GM23338 (cell line): Measurements from ENCODE around the gene LMF1. TPM values are rescaled to one million over a fixed set of nuclear protein-coding genes. Genes with fewer than 3 reads are reported as not detected.

Experiments
- ATAC-seq: fragments of 200-7000 bp; cut with Tn5 transposase; 3 replicates; pipeline ENCODE4 v1.9.1; 2020
- DNase-seq: peaks from one replicate; pipeline ENCODE4 v3.0.0-alpha.2; 2015; ENCODE audit warnings: low spot score
- H2AFZ ChIP-seq: fragments of 200-600 bp; sonication (generic); 2 replicates; pipeline ENCODE4 v1.8.0; 2016; ENCODE audit warnings: antibody characterized with exemption, mild to moderate bottlenecking, moderate library complexity
- H3F3A ChIP-seq: fragments of 200-600 bp; sonication (generic); replicated peaks from 2 replicates; pipeline ENCODE4 v1.8.0; 2017; ENCODE audit warnings: antibody characterized with exemption, mixed run types, low read depth
- H3K27ac ChIP-seq: fragments of 200-600 bp; sonication (generic); 2 replicates; pipeline ENCODE4 v1.6.1; 2016; ENCODE audit warnings: low read depth
- H3K27me3 ChIP-seq: fragments of 200-600 bp; sonication (generic); 2 replicates; pipeline ENCODE4 v1.8.0; 2016; ENCODE audit warnings: mild to moderate bottlenecking, mixed run types, moderate library complexity; ENCODE audit not compliant: insufficient read depth
- H3K36me3 ChIP-seq: fragments of 200-600 bp; sonication (generic); 2 replicates; pipeline ENCODE4 v1.8.0; 2016; ENCODE audit warnings: mild to moderate bottlenecking; ENCODE audit not compliant: insufficient read depth
- H3K4me1 ChIP-seq: fragments of 200-600 bp; sonication (generic); 2 replicates; pipeline ENCODE4 v1.8.0; 2016; ENCODE audit warnings: mild to moderate bottlenecking, moderate library complexity; ENCODE audit not compliant: insufficient read depth
- H3K4me2 ChIP-seq: fragments of 200-600 bp; sonication (generic); 2 replicates; pipeline ENCODE4 v1.7.1; 2017; ENCODE audit warnings: mixed run types
- H3K4me3 ChIP-seq: fragments of 200-600 bp; sonication (generic); 2 replicates; pipeline ENCODE4 v1.6.1; 2016; ENCODE audit warnings: mixed run types
- H3K79me2 ChIP-seq: fragments of 200-600 bp; sonication (generic); replicated peaks from 2 replicates; pipeline ENCODE4 v1.8.0; 2017; ENCODE audit warnings: mild to moderate bottlenecking; ENCODE audit not compliant: insufficient read depth
- H3K9me2 ChIP-seq: fragments of 200-600 bp; sonication (generic); 2 replicates; pipeline ENCODE4 v1.8.0; 2017; ENCODE audit not compliant: insufficient read depth
- H4K20me1 ChIP-seq: fragments of 200-600 bp; sonication (generic); replicated peaks from 2 replicates; pipeline ENCODE4 v1.8.0; 2017; ENCODE audit warnings: mild to moderate bottlenecking; ENCODE audit not compliant: insufficient read depth
- H3K27ac Mint-ChIP-seq: 2 replicates; pipeline ENCODE4 v1.8.0; 2020; ENCODE audit warnings: inconsistent platforms, mild to moderate bottlenecking, moderate library complexity, mixed read lengths
- H3K27me3 Mint-ChIP-seq: 3 replicates; pipeline ENCODE4 v1.8.0; 2022; ENCODE audit warnings: low read depth, mild to moderate bottlenecking, moderate library complexity, mixed read lengths, inconsistent platforms; ENCODE audit not compliant: insufficient read depth, poor library complexity
- H3K36me3 Mint-ChIP-seq: 3 replicates; pipeline ENCODE4 v1.8.0; 2021; ENCODE audit warnings: low read depth, mild to moderate bottlenecking, inconsistent platforms, moderate library complexity, mixed read lengths
- H3K4me1 Mint-ChIP-seq: 3 replicates; pipeline ENCODE4 v1.8.0; 2020; ENCODE audit warnings: mild to moderate bottlenecking, inconsistent platforms, mixed read lengths
- H3K4me3 Mint-ChIP-seq: 3 replicates; pipeline ENCODE4 v1.8.0; 2021; ENCODE audit warnings: moderate library complexity, mild to moderate bottlenecking, inconsistent platforms, mixed read lengths
- H3K9me3 Mint-ChIP-seq: 3 replicates; pipeline ENCODE4 v1.8.0; 2020; ENCODE audit warnings: moderate library complexity, mild to moderate bottlenecking, inconsistent platforms, mixed read lengths
- CREB1 ChIP-seq: fragments of 250-450 bp; sonication (Bioruptor Pico); IDR thresholded peaks from 2 replicates; pipeline ENCODE4 v1.5.0; 2020; ENCODE audit warnings: low read depth, mild to moderate bottlenecking, moderate library complexity
- EZH2phosphoT487 ChIP-seq: fragments of 200-600 bp; sonication (generic); IDR thresholded peaks from one replicate; pipeline ENCODE4 v1.8.1; 2018; ENCODE audit warnings: antibody characterized with exemption; ENCODE audit not compliant: unreplicated experiment
- JUNB ChIP-seq: IDR thresholded peaks from one replicate; pipeline ENCODE4 v1.6.1; 2016; ENCODE audit warnings: antibody characterized with exemption; ENCODE audit not compliant: unreplicated experiment
- NANOG ChIP-seq: IDR thresholded peaks from 2 replicates; pipeline ENCODE4 v1.6.1; 2016; ENCODE audit warnings: antibody characterized with exemption, borderline replicate concordance
- ZNF114 ChIP-seq: fragments of 250-450 bp; sonication (Bioruptor Pico); IDR thresholded peaks from 2 replicates; pipeline ENCODE4 v1.5.0; 2020; ENCODE audit warnings: mild to moderate bottlenecking, moderate library complexity
- ZNF331 ChIP-seq: fragments of 250-450 bp; sonication (Bioruptor Pico); IDR thresholded peaks from 2 replicates; pipeline ENCODE4 v1.5.0; 2020; ENCODE audit warnings: low read depth, mild to moderate bottlenecking, moderate library complexity
- polyA plus RNA-seq: library from polyadenylated mRNA; unstranded; fragments of >200 nt; fragmentation: Nextera tagmentation; extraction: Ambion mirVana; gene quantifications from 2 replicates; pipeline ENCODE4 v1.2.1, GENCODE V29; 2016
- total RNA-seq: library from RNA; depleted of rRNA; stranded (reverse); fragments of >200 nt; shearing (Covaris generic); gene quantifications from 2 replicates; pipeline ENCODE4 v1.2.3, GENCODE V29; 2014
- TF ChIP-seq, protein P1 (sequence below): fragments of 250-450 bp; sonication (Bioruptor Pico); IDR thresholded peaks from 2 replicates; pipeline ENCODE4 v1.5.0; 2020; ENCODE audit warnings: mild to moderate bottlenecking, moderate library complexity
- TF ChIP-seq, protein P2 (sequence below), 2 experiments: fragments of 200-600 bp in 1 of 2; sonication (generic) in 1 of 2; conservative IDR thresholded peaks; 2 replicates each; pipeline versions ENCODE4 v1.5.1 to v1.6.1; 2016 to 2017; ENCODE audit warnings: antibody characterized with exemption in 2 of 2, low read depth in 2 of 2, mild to moderate bottlenecking in 2 of 2, moderate library complexity in 1 of 2
- TF ChIP-seq, protein P3 (sequence below): IDR thresholded peaks from 2 replicates; pipeline ENCODE4 v1.6.1; 2016; ENCODE audit warnings: antibody characterized with exemption

Gene LMF1
- total and polyA plus RNA-seq, 2 experiments from 2014 or later: 4.2 to 10.1 TPM

DNA sequence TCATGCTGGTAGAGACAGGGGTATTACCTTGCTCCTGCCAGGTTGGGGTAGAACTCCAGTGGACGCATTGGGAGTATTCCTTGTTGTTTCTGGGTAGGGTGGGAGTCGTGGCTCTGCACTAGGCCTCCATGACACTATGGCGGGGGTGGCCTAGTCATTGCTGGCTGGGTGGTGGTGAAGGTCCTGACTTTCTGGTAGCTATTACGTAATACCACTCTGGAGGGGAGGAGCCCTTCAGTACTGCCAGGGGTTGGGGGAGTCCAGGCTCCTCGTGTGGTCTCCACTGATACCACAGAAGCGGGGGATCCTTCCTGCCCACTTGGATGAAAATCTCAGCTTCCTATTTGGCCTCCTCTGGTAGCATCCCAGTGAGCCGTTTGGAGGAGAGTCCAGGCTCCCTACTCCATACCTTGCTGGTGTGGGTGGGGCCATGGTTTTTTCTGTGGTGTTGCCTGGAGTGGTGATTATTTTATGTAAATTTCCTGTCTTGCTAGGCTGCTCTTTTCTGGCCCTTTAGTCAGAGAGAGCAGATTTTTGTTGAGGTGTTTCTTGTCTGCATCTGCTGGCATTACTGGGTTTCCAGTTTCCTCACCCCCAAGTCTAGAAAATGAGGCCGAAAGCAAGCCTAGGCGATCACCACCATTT is 104.4 kb downstream of the LMF1 start (continued):
- TF ChIP-seq, protein P1, sequence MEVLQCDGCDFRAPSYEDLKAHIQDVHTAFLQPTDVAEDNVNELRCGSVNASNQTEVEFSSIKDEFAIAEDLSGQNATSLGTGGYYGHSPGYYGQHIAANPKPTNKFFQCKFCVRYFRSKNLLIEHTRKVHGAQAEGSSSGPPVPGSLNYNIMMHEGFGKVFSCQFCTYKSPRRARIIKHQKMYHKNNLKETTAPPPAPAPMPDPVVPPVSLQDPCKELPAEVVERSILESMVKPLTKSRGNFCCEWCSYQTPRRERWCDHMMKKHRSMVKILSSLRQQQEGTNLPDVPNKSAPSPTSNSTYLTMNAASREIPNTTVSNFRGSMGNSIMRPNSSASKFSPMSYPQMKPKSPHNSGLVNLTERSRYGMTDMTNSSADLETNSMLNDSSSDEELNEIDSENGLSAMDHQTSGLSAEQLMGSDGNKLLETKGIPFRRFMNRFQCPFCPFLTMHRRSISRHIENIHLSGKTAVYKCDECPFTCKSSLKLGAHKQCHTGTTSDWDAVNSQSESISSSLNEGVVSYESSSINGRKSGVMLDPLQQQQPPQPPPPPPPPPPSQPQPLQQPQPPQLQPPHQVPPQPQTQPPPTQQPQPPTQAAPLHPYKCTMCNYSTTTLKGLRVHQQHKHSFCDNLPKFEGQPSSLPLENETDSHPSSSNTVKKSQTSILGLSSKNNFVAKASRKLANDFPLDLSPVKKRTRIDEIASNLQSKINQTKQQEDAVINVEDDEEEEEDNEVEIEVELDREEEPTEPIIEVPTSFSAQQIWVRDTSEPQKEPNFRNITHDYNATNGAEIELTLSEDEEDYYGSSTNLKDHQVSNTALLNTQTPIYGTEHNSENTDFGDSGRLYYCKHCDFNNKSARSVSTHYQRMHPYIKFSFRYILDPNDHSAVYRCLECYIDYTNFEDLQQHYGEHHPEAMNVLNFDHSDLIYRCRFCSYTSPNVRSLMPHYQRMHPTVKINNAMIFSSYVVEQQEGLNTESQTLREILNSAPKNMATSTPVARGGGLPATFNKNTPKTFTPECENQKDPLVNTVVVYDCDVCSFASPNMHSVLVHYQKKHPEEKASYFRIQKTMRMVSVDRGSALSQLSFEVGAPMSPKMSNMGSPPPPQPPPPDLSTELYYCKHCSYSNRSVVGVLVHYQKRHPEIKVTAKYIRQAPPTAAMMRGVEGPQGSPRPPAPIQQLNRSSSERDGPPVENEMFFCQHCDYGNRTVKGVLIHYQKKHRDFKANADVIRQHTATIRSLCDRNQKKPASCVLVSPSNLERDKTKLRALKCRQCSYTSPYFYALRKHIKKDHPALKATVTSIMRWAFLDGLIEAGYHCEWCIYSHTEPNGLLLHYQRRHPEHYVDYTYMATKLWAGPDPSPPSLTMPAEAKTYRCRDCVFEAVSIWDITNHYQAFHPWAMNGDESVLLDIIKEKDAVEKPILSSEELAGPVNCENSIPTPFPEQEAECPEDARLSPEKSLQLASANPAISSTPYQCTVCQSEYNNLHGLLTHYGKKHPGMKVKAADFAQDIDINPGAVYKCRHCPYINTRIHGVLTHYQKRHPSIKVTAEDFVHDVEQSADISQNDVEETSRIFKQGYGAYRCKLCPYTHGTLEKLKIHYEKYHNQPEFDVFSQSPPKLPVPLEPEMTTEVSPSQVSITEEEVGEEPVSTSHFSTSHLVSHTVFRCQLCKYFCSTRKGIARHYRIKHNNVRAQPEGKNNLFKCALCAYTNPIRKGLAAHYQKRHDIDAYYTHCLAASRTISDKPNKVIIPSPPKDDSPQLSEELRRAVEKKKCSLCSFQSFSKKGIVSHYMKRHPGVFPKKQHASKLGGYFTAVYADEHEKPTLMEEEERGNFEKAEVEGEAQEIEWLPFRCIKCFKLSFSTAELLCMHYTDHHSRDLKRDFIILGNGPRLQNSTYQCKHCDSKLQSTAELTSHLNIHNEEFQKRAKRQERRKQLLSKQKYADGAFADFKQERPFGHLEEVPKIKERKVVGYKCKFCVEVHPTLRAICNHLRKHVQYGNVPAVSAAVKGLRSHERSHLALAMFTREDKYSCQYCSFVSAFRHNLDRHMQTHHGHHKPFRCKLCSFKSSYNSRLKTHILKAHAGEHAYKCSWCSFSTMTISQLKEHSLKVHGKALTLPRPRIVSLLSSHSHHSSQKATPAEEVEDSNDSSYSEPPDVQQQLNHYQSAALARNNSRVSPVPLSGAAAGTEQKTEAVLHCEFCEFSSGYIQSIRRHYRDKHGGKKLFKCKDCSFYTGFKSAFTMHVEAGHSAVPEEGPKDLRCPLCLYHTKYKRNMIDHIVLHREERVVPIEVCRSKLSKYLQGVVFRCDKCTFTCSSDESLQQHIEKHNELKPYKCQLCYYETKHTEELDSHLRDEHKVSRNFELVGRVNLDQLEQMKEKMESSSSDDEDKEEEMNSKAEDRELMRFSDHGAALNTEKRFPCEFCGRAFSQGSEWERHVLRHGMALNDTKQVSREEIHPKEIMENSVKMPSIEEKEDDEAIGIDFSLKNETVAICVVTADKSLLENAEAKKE: no peak
- TF ChIP-seq, protein P2, sequence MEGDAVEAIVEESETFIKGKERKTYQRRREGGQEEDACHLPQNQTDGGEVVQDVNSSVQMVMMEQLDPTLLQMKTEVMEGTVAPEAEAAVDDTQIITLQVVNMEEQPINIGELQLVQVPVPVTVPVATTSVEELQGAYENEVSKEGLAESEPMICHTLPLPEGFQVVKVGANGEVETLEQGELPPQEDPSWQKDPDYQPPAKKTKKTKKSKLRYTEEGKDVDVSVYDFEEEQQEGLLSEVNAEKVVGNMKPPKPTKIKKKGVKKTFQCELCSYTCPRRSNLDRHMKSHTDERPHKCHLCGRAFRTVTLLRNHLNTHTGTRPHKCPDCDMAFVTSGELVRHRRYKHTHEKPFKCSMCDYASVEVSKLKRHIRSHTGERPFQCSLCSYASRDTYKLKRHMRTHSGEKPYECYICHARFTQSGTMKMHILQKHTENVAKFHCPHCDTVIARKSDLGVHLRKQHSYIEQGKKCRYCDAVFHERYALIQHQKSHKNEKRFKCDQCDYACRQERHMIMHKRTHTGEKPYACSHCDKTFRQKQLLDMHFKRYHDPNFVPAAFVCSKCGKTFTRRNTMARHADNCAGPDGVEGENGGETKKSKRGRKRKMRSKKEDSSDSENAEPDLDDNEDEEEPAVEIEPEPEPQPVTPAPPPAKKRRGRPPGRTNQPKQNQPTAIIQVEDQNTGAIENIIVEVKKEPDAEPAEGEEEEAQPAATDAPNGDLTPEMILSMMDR (conservative IDR thresholded peaks at IDR 0.05; ENCODE audit: low read depth in 2 of 2): no peak
- no peak for TF ChIP-seq NANOG
- no peak for TF ChIP-seq CREB1 (CRISPR knock-in tag)
- no peak for TF ChIP-seq ZNF331
- no peak for TF ChIP-seq ZNF114 (CRISPR knock-in tag)

DNA sequence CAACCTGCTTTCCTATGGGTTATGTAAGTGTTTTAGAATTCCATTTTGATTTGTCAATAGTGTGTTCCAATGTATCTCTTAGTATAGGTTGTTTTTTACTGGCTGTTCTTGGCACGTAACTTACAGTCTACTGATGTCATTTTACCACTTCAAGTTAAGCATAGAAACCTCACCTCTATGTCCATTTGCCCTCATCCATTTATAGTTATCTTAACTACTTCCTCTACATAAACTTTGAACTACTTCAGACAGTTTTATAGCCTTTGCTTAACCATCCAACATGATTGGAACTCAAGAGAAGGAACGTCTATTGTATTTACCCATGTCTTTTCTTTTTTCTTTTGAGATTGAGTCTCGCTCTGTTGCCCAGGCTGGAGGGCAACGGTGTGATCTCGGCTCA is 105.8 kb downstream of the LMF1 start:
- no peak overlapping the region for H3K27ac Mint-ChIP-seq
- ATAC-seq (no peak), DNase-seq (no peak)
- peaks cover 14% of the 10 kb centered on the region for H3K9me3 Mint-ChIP-seq
- no peak for TF ChIP-seq JUNB
- no peak for TF ChIP-seq EZH2phosphoT487
- TF ChIP-seq, protein P3, sequence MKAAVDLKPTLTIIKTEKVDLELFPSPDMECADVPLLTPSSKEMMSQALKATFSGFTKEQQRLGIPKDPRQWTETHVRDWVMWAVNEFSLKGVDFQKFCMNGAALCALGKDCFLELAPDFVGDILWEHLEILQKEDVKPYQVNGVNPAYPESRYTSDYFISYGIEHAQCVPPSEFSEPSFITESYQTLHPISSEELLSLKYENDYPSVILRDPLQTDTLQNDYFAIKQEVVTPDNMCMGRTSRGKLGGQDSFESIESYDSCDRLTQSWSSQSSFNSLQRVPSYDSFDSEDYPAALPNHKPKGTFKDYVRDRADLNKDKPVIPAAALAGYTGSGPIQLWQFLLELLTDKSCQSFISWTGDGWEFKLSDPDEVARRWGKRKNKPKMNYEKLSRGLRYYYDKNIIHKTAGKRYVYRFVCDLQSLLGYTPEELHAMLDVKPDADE: no peak
- TF ChIP-seq CREB1 (CRISPR knock-in tag): no peak
- H3K9me2 ChIP-seq: no peaks in the 10 kb centered on the region
- no peaks in the 10 kb centered on the region for H3K27me3 ChIP-seq
- H3K4me1 Mint-ChIP-seq: no peaks in the 10 kb centered on the region
- H3K36me3 Mint-ChIP-seq: peaks cover 5% of the 10 kb centered on the region; the same call in 1 of the 3 replicates
- H3K27ac ChIP-seq: no peak overlapping the region
- no peaks in the 10 kb centered on the region for H3K36me3 ChIP-seq
- no peak overlapping the region for H3K4me3 ChIP-seq
- no peaks in the 10 kb centered on the region for H3F3A ChIP-seq
- no peaks in the 10 kb centered on the region for H3K4me1 ChIP-seq
- no peaks in the 10 kb centered on the region for H4K20me1 ChIP-seq
- H3K4me3 Mint-ChIP-seq: no peak overlapping the region
- H3K27me3 Mint-ChIP-seq: peaks cover 8% of the 10 kb centered on the region
- no peaks in the 10 kb centered on the region for H3K79me2 ChIP-seq
- no peak overlapping the region for H3K4me2 ChIP-seq
- no peak overlapping the region for H2AFZ ChIP-seq
